Central memory CD4-positive, alpha-beta T cell (primary cell): ENCODE data around the gene SH3BGRL.

Source experiments
- DNase-seq: peaks from one replicate; pipeline ENCODE4 v3.0.0; 2022
- total RNA-seq, 3 experiments: gene quantifications; one replicate each; lab custom pipeline; 2026; lab: John Stamatoyannopoulos, UW

Gene SH3BGRL
- 22.0 to 110 (median 63.7) reads per million in 3 experiments for total RNA-seq

GRCh38 chrX:81201671-81202455, at the start of gene SH3BGRL, which contains the start of gene HMGN5:
Gene SH3BGRL (plus strand): TSS chrX:81202102. CDS start chrX:81202201, 99 bp downstream.
Gene HMGN5 (minus strand): TSS chrX:81201913. CDS start chrX:81121549, 80,364 bp downstream.
- DNase-seq, result peak; percentile 69

GRCh38 chrX:81168391-81168790, 33.5 kb upstream of the SH3BGRL start:
- DNase-seq, result no peak

- no peak for DNase-seq
Observed at GRCh38 chrX:81174286-81174685, 27.6 kb upstream of the SH3BGRL start.

GRCh38 chrX:81195259-81195658, 6.6 kb upstream of the SH3BGRL start:
- DNase-seq, result no peak

GRCh38 chrX:81195712-81196111, 6.2 kb upstream of the SH3BGRL start:
- DNase-seq, result peak; percentile 49

GRCh38 chrX:81201071-81201470, 831 bp upstream of the SH3BGRL start:
- DNase-seq, result no peak

GRCh38 chrX:81202456-81202819, 536 bp downstream of the SH3BGRL start:
- no peak for DNase-seq

GRCh38 chrX:81202943-81203342, 1.0 kb downstream of the SH3BGRL start:
- no peak for DNase-seq

- DNase-seq, result no peak
Observed at GRCh38 chrX:81205551-81205950, 3.6 kb downstream of the SH3BGRL start.

- no peak for DNase-seq
Observed at GRCh38 chrX:81206476-81206875, 4.6 kb downstream of the SH3BGRL start.

GRCh38 chrX:81208916-81209315, 7.0 kb downstream of the SH3BGRL start:
- no peak for DNase-seq

GRCh38 chrX:81215685-81216084, 13.8 kb downstream of the SH3BGRL start:
- no peak for DNase-seq

GRCh38 chrX:81229229-81229628, 27.3 kb downstream of the SH3BGRL start:
- DNase-seq, result no peak

GRCh38 chrX:81229901-81230300, 28.0 kb downstream of the SH3BGRL start:
- no peak for DNase-seq

- DNase-seq, result no peak
Observed at GRCh38 chrX:81231476-81231875, 29.6 kb downstream of the SH3BGRL start.

GRCh38 chrX:81232218-81232617, 30.3 kb downstream of the SH3BGRL start:
- no peak for DNase-seq

GRCh38 chrX:81237516-81237915, 35.6 kb downstream of the SH3BGRL start:
- DNase-seq, result no peak

GRCh38 chrX:81238166-81238565, 36.3 kb downstream of the SH3BGRL start:
- DNase-seq, result no peak

GRCh38 chrX:81240701-81241331, 38.9 kb downstream of the SH3BGRL start:
- no peak for DNase-seq

GRCh38 chrX:81241753-81242152, 39.9 kb downstream of the SH3BGRL start:
- DNase-seq, result no peak

- DNase-seq, result no peak
Observed at GRCh38 chrX:81255876-81256275, 54.0 kb downstream of the SH3BGRL start.

- no peak for DNase-seq
Observed at GRCh38 chrX:81257817-81258216, 55.9 kb downstream of the SH3BGRL start.

- no peak for DNase-seq
Observed at GRCh38 chrX:81259020-81259713, 57.3 kb downstream of the SH3BGRL start.
